ENCODE results near the gene FOXN1.

- TF ChIP-seq CTCF (IDR thresholded peaks at IDR 0.05; ENCODE audit: poor library complexity) (no peak), EZH2phosphoT487 (IDR thresholded peaks at IDR 0.05; ENCODE audit: low read depth, severe bottlenecking, unreplicated experiment) (no peak)
Observed at GRCh38 chr17:28470266-28470913, 35.8 kb upstream of the FOXN1 start.
